ENCODE results near the gene FGL2. TPM values are rescaled to one million over a fixed set of nuclear protein-coding genes. Genes with fewer than 3 reads are reported as not detected.

Gene FGL2
- polyA plus RNA-seq, 3 donors, result 238 to 775 (median 774) TPM

- no peak for TF ChIP-seq CTCF (IDR thresholded peaks at IDR 0.05)
- H3K27me3 ChIP-seq (ENCODE audit: control insufficient read depth in 2 of 2, insufficient read depth in 2 of 2, low read length in 2 of 2), result no peaks in the 10 kb centered on the region
- H3K79me2 ChIP-seq (ENCODE audit: insufficient read depth, low read length), result peaks cover 7% of the 10 kb centered on the region
- no CpG with 5 or more reads among the region's 3 CpGs for WGBS (ENCODE audit: insufficient coverage)
- intact Hi-C loops (cut with micrococcal nuclease), result no loop called here
- peaks cover 72 to 81% of the 10 kb centered on the region in 2 donors for H3K4me1 ChIP-seq (ENCODE audit: control insufficient read depth in 1 of 2, insufficient read depth in 2 of 2, low read length in 2 of 2)
- Mint-ChIP-seq H3K4me1 (peaks cover 76% of the 10 kb centered on the region), H3K4me3 (no peak overlapping the region), H3K27me3 (ENCODE audit: low read depth in 3 of 3) (peaks cover 0 to 2% (median 0%) of the 10 kb centered on the region in 3 donors), H3K9me3 (peaks cover 0 to 5% (median 4%) of the 10 kb centered on the region in 7 donors), H3K36me3 (peaks cover 5% of the 10 kb centered on the region in 2 donors), H3K27ac (no peak overlapping the region)
- DNase-seq, result no peak
- H3K4me3 ChIP-seq (replicated peaks in 1 of 3; ENCODE audit: low read depth in 2 of 3, low read length in 3 of 3), result no peak overlapping the region
- no peaks in the 10 kb centered on the region for H3K9me3 ChIP-seq (replicated peaks in 1 of 2; ENCODE audit: control insufficient read depth in 1 of 2, insufficient read depth in 1 of 2, low read length in 2 of 2)
- H2AFZ ChIP-seq (ENCODE audit: insufficient read depth, low read depth, low read length, poor library complexity, severe bottlenecking), result no peak overlapping the region
- no peaks in the 10 kb centered on the region for H3K36me3 ChIP-seq (replicated peaks in 1 of 2; ENCODE audit: control insufficient read depth in 1 of 2, insufficient read depth in 2 of 2, low read length in 2 of 2)
- H3K9ac ChIP-seq (ENCODE audit: insufficient read depth, low read length, poor library complexity, severe bottlenecking), result no peak overlapping the region
- no peak overlapping the region for H3K27ac ChIP-seq (ENCODE audit: low read depth in 1 of 2, low read length in 2 of 2)
- H4K20me1 ChIP-seq (ENCODE audit: insufficient read depth, low read length), result no peaks in the 10 kb centered on the region
- no peak overlapping the region for H3K4me2 ChIP-seq (replicated peaks; ENCODE audit: extremely low read depth, low read length, poor library complexity, severe bottlenecking)
Measured at GRCh38 chr7:77184990-77185389, 14.6 kb downstream of the FGL2 start.

GRCh38 chr7:77184463-77184862, 15.2 kb downstream of the FGL2 start:
- H3K36me3 Mint-ChIP-seq, result peaks cover 5% of the 10 kb centered on the region in 2 donors
- no peak overlapping the region for H3K4me3 ChIP-seq (replicated peaks in 1 of 3; ENCODE audit: low read depth in 2 of 3, low read length in 3 of 3)
- no peaks in the 10 kb centered on the region for H3K36me3 ChIP-seq (replicated peaks in 1 of 2; ENCODE audit: control insufficient read depth in 1 of 2, insufficient read depth in 2 of 2, low read length in 2 of 2)
- H3K27me3 Mint-ChIP-seq (ENCODE audit: low read depth in 3 of 3), result peaks cover 0 to 2% (median 0%) of the 10 kb centered on the region in 3 donors
- intact Hi-C loops (cut with micrococcal nuclease), result no loop called here
- H3K4me1 ChIP-seq (ENCODE audit: control insufficient read depth in 1 of 2, insufficient read depth in 2 of 2, low read length in 2 of 2), result peaks cover 67 to 76% of the 10 kb centered on the region in 2 donors
- H3K4me2 ChIP-seq (replicated peaks; ENCODE audit: extremely low read depth, low read length, poor library complexity, severe bottlenecking), result no peak overlapping the region
- no peaks in the 10 kb centered on the region for H3K27me3 ChIP-seq (ENCODE audit: control insufficient read depth in 2 of 2, insufficient read depth in 2 of 2, low read length in 2 of 2)
- no peaks in the 10 kb centered on the region for H4K20me1 ChIP-seq (ENCODE audit: insufficient read depth, low read length)
- H3K79me2 ChIP-seq (ENCODE audit: insufficient read depth, low read length), result peaks cover 7% of the 10 kb centered on the region
- H3K9ac ChIP-seq (ENCODE audit: insufficient read depth, low read length, poor library complexity, severe bottlenecking), result no peak overlapping the region
- TF ChIP-seq CTCF (IDR thresholded peaks at IDR 0.05), result no peak
- no peak for DNase-seq
- H3K9me3 Mint-ChIP-seq, result peaks cover 0 to 5% (median 4%) of the 10 kb centered on the region in 7 donors
- no peak overlapping the region for H3K4me3 Mint-ChIP-seq
- H3K27ac Mint-ChIP-seq, result no peak overlapping the region
- peaks cover 71% of the 10 kb centered on the region for H3K4me1 Mint-ChIP-seq
- H3K9me3 ChIP-seq (replicated peaks in 1 of 2; ENCODE audit: control insufficient read depth in 1 of 2, insufficient read depth in 1 of 2, low read length in 2 of 2), result no peaks in the 10 kb centered on the region
- no peak overlapping the region for H2AFZ ChIP-seq (ENCODE audit: insufficient read depth, low read depth, low read length, poor library complexity, severe bottlenecking)
- peak overlapping the region in 1 of 2 donors; percentile 42 for H3K27ac ChIP-seq (ENCODE audit: low read depth in 1 of 2, low read length in 2 of 2)

Data from CD14-positive monocyte (primary cell).